CMK (cell line): ENCODE measurements around the gene ZNF735.
A peak's percentile ranks its signal among the peaks of the same experiment; 100 is the strongest.
"Not testable (repeated sequence)": the region's sequence is repeated elsewhere in the genome, so short reads cannot be mapped to it uniquely, and the experiment has no call there.

Experiments
- DNase-seq: peaks from one replicate; pipeline ENCODE4 v3.0.0-alpha.2; 2010; ENCODE audit warnings: low read depth

ZNF735 gene

GRCh38 chr7:64206903-64207302 lies at the start of gene ZNF735:
Gene ZNF735 (plus strand): TSS chr7:64207203. CDS start chr7:64207203, 0 bp downstream.
- no peak for DNase-seq

- not testable (repeated sequence) for DNase-seq
Observed at GRCh38 chr7:64170974-64171373, 36.0 kb upstream of the ZNF735 start.

GRCh38 chr7:64174328-64174727 lies 32.7 kb upstream of the ZNF735 start:
- no peak for DNase-seq

- DNase-seq, result no peak
Observed at GRCh38 chr7:64174941-64175340, 32.1 kb upstream of the ZNF735 start.

- peak; percentile 7 for DNase-seq
Observed at GRCh38 chr7:64180989-64181388, 26.0 kb upstream of the ZNF735 start.

GRCh38 chr7:64181586-64181985 lies 25.4 kb upstream of the ZNF735 start:
- no peak for DNase-seq

GRCh38 chr7:64182036-64182790 lies 24.8 kb upstream of the ZNF735 start:
- DNase-seq, result no peak

- DNase-seq, result no peak
Observed at GRCh38 chr7:64183126-64183742, 23.8 kb upstream of the ZNF735 start.

- DNase-seq, result no peak
Observed at GRCh38 chr7:64183827-64184372, 23.1 kb upstream of the ZNF735 start.

GRCh38 chr7:64184376-64184775 lies 22.6 kb upstream of the ZNF735 start:
- no peak for DNase-seq

- no peak for DNase-seq
Observed at GRCh38 chr7:64187408-64187807, 19.6 kb upstream of the ZNF735 start.

- DNase-seq, result no peak
Observed at GRCh38 chr7:64192148-64192704, 14.8 kb upstream of the ZNF735 start.

- DNase-seq, result no peak
Observed at GRCh38 chr7:64192775-64193174, 14.2 kb upstream of the ZNF735 start.

- DNase-seq, result not testable (repeated sequence)
Observed at GRCh38 chr7:64219710-64220298, 12.8 kb downstream of the ZNF735 start.

- DNase-seq, result no peak
Observed at GRCh38 chr7:64223366-64223765, 16.4 kb downstream of the ZNF735 start.

- not testable (repeated sequence) for DNase-seq
Observed at GRCh38 chr7:64228174-64228573, 21.2 kb downstream of the ZNF735 start, which contains the start of gene ZNF679. Gene ZNF679 (plus strand): TSS chr7:64228474. CDS start chr7:64249118, 20,644 bp downstream.

- no peak for DNase-seq
Observed at GRCh38 chr7:64266341-64266919, 59.4 kb downstream of the ZNF735 start.
